Measurements from ENCODE around the gene SATB1. TPM values are rescaled to one million over a fixed set of nuclear protein-coding genes. Genes with fewer than 3 reads are reported as not detected.

Gene SATB1
- total and polyA plus RNA-seq, 2 donors (not counting 1 experiment from before 2014, with no cell fraction given) = 17.2 to 18.7 TPM

DNA sequence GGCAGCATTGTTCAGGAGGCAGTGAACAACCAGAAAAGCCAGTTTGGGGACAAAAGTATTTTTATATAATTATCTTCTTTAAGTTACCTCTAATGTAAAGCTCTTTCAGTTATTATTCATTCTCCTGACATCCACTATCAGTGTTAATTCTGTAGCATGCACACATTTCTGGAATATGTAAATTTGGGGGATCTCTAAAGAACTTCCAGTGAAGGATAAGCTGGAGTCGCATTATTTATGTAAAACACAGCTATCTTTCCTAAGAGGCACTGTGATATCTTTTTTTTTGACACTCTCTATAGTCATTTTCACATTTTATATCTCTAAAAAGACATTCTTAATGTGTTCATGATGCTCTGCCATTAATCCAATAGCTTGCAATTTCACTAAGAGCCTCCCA lies 26.7 kb downstream of the SATB1 start:
- Histone ChIP-seq H3K9me3 (ENCODE audit: control insufficient read depth, insufficient read depth, low read depth, low read length) (no peaks in the 10 kb centered on the region), H3K27ac (ENCODE audit: insufficient read depth, low read length) (no peak overlapping the region), H3K79me2 (ENCODE audit: control insufficient read depth, insufficient read depth, low read length) (no peaks in the 10 kb centered on the region), H4K20me1 (ENCODE audit: control insufficient read depth, extremely low read depth, insufficient read depth, low read length) (no peaks in the 10 kb centered on the region), H3K4me3 (replicated peaks in 1 of 4; ENCODE audit: control extremely low read depth in 1 of 4, insufficient read depth in 1 of 4, low read depth in 3 of 4, low read length in 4 of 4) (no peak overlapping the region), H3K4me2 (ENCODE audit: extremely low read depth, insufficient read depth, low read length) (no peak overlapping the region), H3K9ac (ENCODE audit: insufficient read depth, low read length) (no peak overlapping the region), H3K36me3 (ENCODE audit: control insufficient read depth, insufficient read depth, low read length) (no peaks in the 10 kb centered on the region), H3K27me3 (ENCODE audit: control insufficient read depth, insufficient read depth, low read length) (no peaks in the 10 kb centered on the region), H2AFZ (ENCODE audit: low read length) (no peak overlapping the region), H3K4me1 (ENCODE audit: control insufficient read depth, extremely low read depth, insufficient read depth, low read length) (no peaks in the 10 kb centered on the region)
- TF ChIP-seq, protein P1, sequence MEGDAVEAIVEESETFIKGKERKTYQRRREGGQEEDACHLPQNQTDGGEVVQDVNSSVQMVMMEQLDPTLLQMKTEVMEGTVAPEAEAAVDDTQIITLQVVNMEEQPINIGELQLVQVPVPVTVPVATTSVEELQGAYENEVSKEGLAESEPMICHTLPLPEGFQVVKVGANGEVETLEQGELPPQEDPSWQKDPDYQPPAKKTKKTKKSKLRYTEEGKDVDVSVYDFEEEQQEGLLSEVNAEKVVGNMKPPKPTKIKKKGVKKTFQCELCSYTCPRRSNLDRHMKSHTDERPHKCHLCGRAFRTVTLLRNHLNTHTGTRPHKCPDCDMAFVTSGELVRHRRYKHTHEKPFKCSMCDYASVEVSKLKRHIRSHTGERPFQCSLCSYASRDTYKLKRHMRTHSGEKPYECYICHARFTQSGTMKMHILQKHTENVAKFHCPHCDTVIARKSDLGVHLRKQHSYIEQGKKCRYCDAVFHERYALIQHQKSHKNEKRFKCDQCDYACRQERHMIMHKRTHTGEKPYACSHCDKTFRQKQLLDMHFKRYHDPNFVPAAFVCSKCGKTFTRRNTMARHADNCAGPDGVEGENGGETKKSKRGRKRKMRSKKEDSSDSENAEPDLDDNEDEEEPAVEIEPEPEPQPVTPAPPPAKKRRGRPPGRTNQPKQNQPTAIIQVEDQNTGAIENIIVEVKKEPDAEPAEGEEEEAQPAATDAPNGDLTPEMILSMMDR (conservative IDR thresholded peaks at IDR 0.05 in 1 of 2, IDR thresholded peaks at IDR 0.05 in 1 of 2; ENCODE audit: low read depth in 1 of 2, low read length in 2 of 2) = no peak
- TF ChIP-seq EZH2 (IDR thresholded peaks at IDR 0.05; ENCODE audit: low read length, missing control alignments) = no peak
- no peak for DNase-seq (ENCODE audit: low read depth in 2 of 2)

GRCh38 chr3:18396428-18396827 lies 28.7 kb downstream of the SATB1 start:
- no peak for DNase-seq (ENCODE audit: low read depth in 2 of 2)
- H4K20me1 ChIP-seq (ENCODE audit: control insufficient read depth, extremely low read depth, insufficient read depth, low read length) = no peaks in the 10 kb centered on the region
- no peaks in the 10 kb centered on the region for H3K27me3 ChIP-seq (ENCODE audit: control insufficient read depth, insufficient read depth, low read length)

DNA sequence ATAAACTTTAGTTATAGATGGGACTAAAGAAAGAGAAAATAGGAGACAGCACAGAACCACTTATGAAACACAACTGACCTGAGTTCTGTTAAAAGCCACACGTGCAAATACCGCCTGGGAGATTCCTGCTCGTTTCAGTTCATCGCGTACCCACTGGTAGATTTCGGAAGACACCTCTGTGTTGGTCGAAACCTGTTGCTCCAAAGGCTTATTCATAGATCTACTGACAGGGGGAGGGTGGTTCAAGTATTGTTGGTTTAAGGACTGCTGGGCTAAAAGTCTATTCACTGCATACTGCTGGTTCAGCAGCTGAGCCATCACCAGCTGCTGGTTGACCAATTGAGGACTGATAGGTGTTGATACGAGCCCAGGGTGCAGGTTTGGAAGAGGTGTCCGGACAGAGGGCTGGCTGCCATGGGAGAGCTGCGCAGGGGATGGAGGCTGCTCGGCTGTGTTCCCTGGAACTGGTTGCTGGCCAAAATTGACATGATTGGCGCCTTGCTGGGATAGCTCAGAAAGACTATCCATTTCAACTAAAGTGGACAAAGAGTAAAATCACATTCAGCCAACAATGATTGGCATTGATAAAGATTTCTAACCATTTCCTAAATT lies 30.6 kb downstream of the SATB1 start:
- no peak for TF ChIP-seq EZH2 (IDR thresholded peaks at IDR 0.05; ENCODE audit: low read length, missing control alignments)
- TF ChIP-seq, protein P1 (conservative IDR thresholded peaks at IDR 0.05 in 1 of 2, IDR thresholded peaks at IDR 0.05 in 1 of 2; ENCODE audit: low read depth in 1 of 2, low read length in 2 of 2) = no peak
- Histone ChIP-seq H4K20me1 (ENCODE audit: control insufficient read depth, extremely low read depth, insufficient read depth, low read length) (no peaks in the 10 kb centered on the region), H2AFZ (ENCODE audit: low read length) (no peak overlapping the region)

More at GRCh38 chr3:18396428-18396827, 28.7 kb downstream of the SATB1 start:
- Histone ChIP-seq H3K4me3 (replicated peaks in 1 of 4; ENCODE audit: control extremely low read depth in 1 of 4, insufficient read depth in 1 of 4, low read depth in 3 of 4, low read length in 4 of 4) (no peak overlapping the region), H3K79me2 (ENCODE audit: control insufficient read depth, insufficient read depth, low read length) (no peaks in the 10 kb centered on the region), H3K27ac (ENCODE audit: insufficient read depth, low read length) (no peak overlapping the region), H3K36me3 (ENCODE audit: control insufficient read depth, insufficient read depth, low read length) (no peaks in the 10 kb centered on the region), H2AFZ (ENCODE audit: low read length) (no peak overlapping the region), H3K4me2 (ENCODE audit: extremely low read depth, insufficient read depth, low read length) (no peak overlapping the region), H3K4me1 (ENCODE audit: control insufficient read depth, extremely low read depth, insufficient read depth, low read length) (no peaks in the 10 kb centered on the region), H3K9me3 (ENCODE audit: control insufficient read depth, insufficient read depth, low read depth, low read length) (no peaks in the 10 kb centered on the region), H3K9ac (ENCODE audit: insufficient read depth, low read length) (no peak overlapping the region)
- TF ChIP-seq EZH2 (IDR thresholded peaks at IDR 0.05; ENCODE audit: low read length, missing control alignments) = no peak
- TF ChIP-seq, protein P1 (conservative IDR thresholded peaks at IDR 0.05 in 1 of 2, IDR thresholded peaks at IDR 0.05 in 1 of 2; ENCODE audit: low read depth in 1 of 2, low read length in 2 of 2) = no peak

More for the DNA sequence above, 30.6 kb downstream of the SATB1 start:
- no peak for DNase-seq (ENCODE audit: low read depth in 2 of 2)
- no peak overlapping the region for H3K27ac ChIP-seq (ENCODE audit: insufficient read depth, low read length)
- H3K9me3 ChIP-seq (ENCODE audit: control insufficient read depth, insufficient read depth, low read depth, low read length) = no peaks in the 10 kb centered on the region
- H3K9ac ChIP-seq (ENCODE audit: insufficient read depth, low read length) = no peak overlapping the region
- no peak overlapping the region for H3K4me3 ChIP-seq (replicated peaks in 1 of 4; ENCODE audit: control extremely low read depth in 1 of 4, insufficient read depth in 1 of 4, low read depth in 3 of 4, low read length in 4 of 4)
- no peaks in the 10 kb centered on the region for H3K36me3 ChIP-seq (ENCODE audit: control insufficient read depth, insufficient read depth, low read length)
- no peaks in the 10 kb centered on the region for H3K27me3 ChIP-seq (ENCODE audit: control insufficient read depth, insufficient read depth, low read length)
- H3K79me2 ChIP-seq (ENCODE audit: control insufficient read depth, insufficient read depth, low read length) = no peaks in the 10 kb centered on the region
- H3K4me2 ChIP-seq (ENCODE audit: extremely low read depth, insufficient read depth, low read length) = no peak overlapping the region
- no peaks in the 10 kb centered on the region for H3K4me1 ChIP-seq (ENCODE audit: control insufficient read depth, extremely low read depth, insufficient read depth, low read length)
